ENCODE data around the gene CMTM6. TPM values are rescaled to one million over a fixed set of nuclear protein-coding genes. Genes with fewer than 3 reads are reported as not detected.

CMTM6 gene
- total and polyA plus RNA-seq, 2 of the 13 experiments (the other 11 are each of a cell fraction or from before 2014, with no cell fraction given) = 25.6 to 55.7 TPM

DNA sequence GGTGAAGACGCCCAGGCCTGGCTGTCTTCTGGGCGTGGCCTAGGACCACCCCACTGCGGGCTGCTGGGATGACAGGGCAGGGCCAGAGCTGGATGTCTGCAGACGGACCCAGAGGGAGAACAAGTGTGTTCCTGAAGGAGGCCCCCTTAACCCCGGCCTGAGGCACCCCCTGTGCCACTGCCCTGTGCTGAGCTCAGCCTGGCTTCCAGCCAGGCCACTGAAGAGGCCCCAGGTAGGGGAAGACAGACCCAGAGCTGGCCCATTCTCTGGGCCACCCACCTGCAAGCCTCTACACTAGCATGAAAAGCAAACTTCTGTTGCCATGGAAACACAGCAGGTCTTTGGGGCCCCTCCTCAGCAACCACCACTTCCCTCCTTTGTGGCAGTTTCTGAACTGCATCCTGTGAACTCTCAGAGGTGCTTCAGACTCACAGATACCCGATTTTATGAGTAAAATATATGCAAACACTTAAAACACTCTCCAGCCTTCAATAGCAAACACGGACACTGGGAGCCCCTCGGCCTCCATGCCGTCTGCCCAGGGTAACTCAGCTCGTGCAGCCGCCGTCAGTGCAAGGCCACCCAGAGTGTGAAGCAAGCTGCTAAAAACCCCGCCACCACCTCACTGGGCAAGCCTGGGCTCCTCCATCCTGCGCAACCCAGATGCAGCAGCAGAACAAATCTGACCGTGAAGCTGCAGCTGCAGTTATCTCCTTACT is 42.5 kb downstream of the CMTM6 start:
- 92% methylated on average over 14 of the region's 15 CpGs for WGBS (ENCODE audit: low lambda C conversion rate)
- in situ Hi-C loops (cut with HindIII; ENCODE audit: extremely low pct_ligation_motif_present, low pct_unique_long_range_greater_than_20kb) = no loop called here
- Histone ChIP-seq H2AFZ (ENCODE audit: low read length) (no peak overlapping the region), H3K9ac (ENCODE audit: insufficient read depth, low read depth, low read length) (no peak overlapping the region), H3K27me3 (ENCODE audit: control insufficient read depth in 1 of 2, insufficient read depth in 2 of 2, low read length in 2 of 2) (no peaks in the 10 kb centered on the region), H3K9me3 (ENCODE audit: low read length) (no peaks in the 10 kb centered on the region), H3K27ac (ENCODE audit: extremely low read length, insufficient read depth, low read length) (no peak overlapping the region), H3K4me1 (ENCODE audit: insufficient read depth, low read length) (peaks cover 6% of the 10 kb centered on the region; the same call in 1 of the 2 replicates), H3K36me3 (replicated peaks in 1 of 2; ENCODE audit: control insufficient read depth in 1 of 2, insufficient read depth in 2 of 2, low read length in 2 of 2) (peaks cover 2 to 12% of the 10 kb centered on the region in 2 experiments; a peak in 3 of 5 replicates), H3K79me2 (ENCODE audit: insufficient read depth, low read length) (no peaks in the 10 kb centered on the region), H3K4me2 (ENCODE audit: low read depth, low read length) (no peak overlapping the region), H4K20me1 (ENCODE audit: insufficient read depth, low read length) (no peaks in the 10 kb centered on the region), H3K4me3 (replicated peaks in 1 of 3; ENCODE audit: insufficient read depth in 1 of 3, low read depth in 2 of 3, low read length in 3 of 3) (no peak overlapping the region)
- ChIA-PET POLR2A (no interaction called here), CTCF (ENCODE audit: low intra/inter-chr PET ratio, low total read pairs) (no interaction called here)
- FAIRE-seq (no peak), ATAC-seq (peak; percentile 52), DNase-seq (ENCODE audit: low spot score) (no peak)
- BruUV-seq (replicated peaks) = no TSS peak
- TF ChIP-seq ETV5 (CRISPR knock-in tag; IDR thresholded peaks at IDR 0.05; ENCODE audit: borderline replicate concordance) (no peak), RFX1 (IDR thresholded peaks at IDR 0.05) (peak; percentile 28; the same call in 1 of the 2 replicates)
- intact Hi-C loops (cut with micrococcal nuclease; ENCODE audit: unreplicated experiment) = no loop called here

DNA sequence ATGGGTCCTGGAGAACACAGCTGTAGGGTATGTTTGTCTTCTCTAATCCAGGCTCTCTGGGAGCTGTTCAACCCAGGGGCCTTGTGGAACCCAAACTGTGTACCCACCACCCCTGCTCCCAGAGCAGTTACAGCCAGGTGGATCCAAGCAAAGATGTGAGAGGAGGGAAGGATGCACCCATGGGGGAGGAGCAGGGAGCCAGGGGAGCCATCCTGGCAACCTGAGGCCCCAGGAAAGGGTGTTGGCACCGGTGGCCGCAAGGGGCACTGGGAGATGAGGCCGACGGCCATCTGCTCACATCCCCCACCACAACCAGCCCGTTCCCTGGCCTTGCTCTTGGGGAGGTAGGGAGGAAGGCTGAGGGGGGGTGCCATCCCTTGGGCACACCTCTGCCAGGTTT is 43.2 kb downstream of the CMTM6 start:
- H3K9me3 ChIP-seq (ENCODE audit: low read length) = no peaks in the 10 kb centered on the region
- no peaks in the 10 kb centered on the region for H3K79me2 ChIP-seq (ENCODE audit: insufficient read depth, low read length)
- H3K4me1 ChIP-seq (ENCODE audit: insufficient read depth, low read length) = peaks cover 6% of the 10 kb centered on the region; the same call in 1 of the 2 replicates
- H3K4me3 ChIP-seq (replicated peaks in 1 of 3; ENCODE audit: insufficient read depth in 1 of 3, low read depth in 2 of 3, low read length in 3 of 3) = no peak overlapping the region
- DNase-seq (ENCODE audit: low spot score) (no peak), ATAC-seq (no peak; the same call in 2 of the 3 replicates), FAIRE-seq (no peak)
- POLR2A ChIA-PET = no interaction called here
- no peak overlapping the region for H3K9ac ChIP-seq (ENCODE audit: insufficient read depth, low read depth, low read length)
- H3K36me3 ChIP-seq (replicated peaks in 1 of 2; ENCODE audit: control insufficient read depth in 1 of 2, insufficient read depth in 2 of 2, low read length in 2 of 2) = peaks cover 3 to 13% of the 10 kb centered on the region in 2 experiments; a peak in 4 of 5 replicates
- TF ChIP-seq NR2F2 (IDR thresholded peaks at IDR 0.05; ENCODE audit: borderline replicate concordance, low read depth) = no peak
- TF ChIP-seq, protein P1, sequence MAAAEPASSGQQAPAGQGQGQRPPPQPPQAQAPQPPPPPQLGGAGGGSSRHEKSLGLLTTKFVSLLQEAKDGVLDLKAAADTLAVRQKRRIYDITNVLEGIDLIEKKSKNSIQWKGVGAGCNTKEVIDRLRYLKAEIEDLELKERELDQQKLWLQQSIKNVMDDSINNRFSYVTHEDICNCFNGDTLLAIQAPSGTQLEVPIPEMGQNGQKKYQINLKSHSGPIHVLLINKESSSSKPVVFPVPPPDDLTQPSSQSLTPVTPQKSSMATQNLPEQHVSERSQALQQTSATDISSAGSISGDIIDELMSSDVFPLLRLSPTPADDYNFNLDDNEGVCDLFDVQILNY (CRISPR knock-in tag; conservative IDR thresholded peaks at IDR 0.05) = no peak
- no peak for TF ChIP-seq CHD2 (IDR thresholded peaks at IDR 0.05; ENCODE audit: low read depth, low read length)
- TF ChIP-seq PHF5A (CRISPR knock-in tag; IDR thresholded peaks at IDR 0.05; ENCODE audit: low read depth, unreplicated experiment) = no peak
- TF ChIP-seq ZBTB7B (CRISPR knock-in tag; IDR thresholded peaks at IDR 0.05) = no peak
- no peak for TF ChIP-seq ZSCAN31 (CRISPR knock-in tag; IDR thresholded peaks at IDR 0.05; ENCODE audit: low read depth)
- no peak for TF ChIP-seq SMARCE1 (IDR thresholded peaks at IDR 0.05; ENCODE audit: borderline replicate concordance)
- no peak for TF ChIP-seq ZNF383 (CRISPR knock-in tag; IDR thresholded peaks at IDR 0.05; ENCODE audit: borderline replicate concordance)
- TF ChIP-seq REL (CRISPR knock-in tag; conservative IDR thresholded peaks at IDR 0.05) = no peak
- no peak for TF ChIP-seq ZNF30 (CRISPR knock-in tag; IDR thresholded peaks at IDR 0.05)
- H4K20me1 ChIP-seq (ENCODE audit: insufficient read depth, low read length) = no peaks in the 10 kb centered on the region
- 93% methylated on average over 3 of the region's 5 CpGs for WGBS (ENCODE audit: low lambda C conversion rate)
- CTCF ChIA-PET (ENCODE audit: low intra/inter-chr PET ratio, low total read pairs) = no interaction called here
- intact Hi-C loops (cut with micrococcal nuclease; ENCODE audit: unreplicated experiment) = no loop called here
- no peak overlapping the region for H3K27ac ChIP-seq (ENCODE audit: extremely low read length, insufficient read depth, low read length)
- H2AFZ ChIP-seq (ENCODE audit: low read length) = no peak overlapping the region
- no TSS peak for BruUV-seq (replicated peaks)
- in situ Hi-C loops (cut with HindIII; ENCODE audit: extremely low pct_ligation_motif_present, low pct_unique_long_range_greater_than_20kb) = no loop called here
- no peaks in the 10 kb centered on the region for H3K27me3 ChIP-seq (ENCODE audit: control insufficient read depth in 1 of 2, insufficient read depth in 2 of 2, low read length in 2 of 2)
- H3K4me2 ChIP-seq (ENCODE audit: low read depth, low read length) = no peak overlapping the region
